ENCODE data around the gene RUNX2.

DNA sequence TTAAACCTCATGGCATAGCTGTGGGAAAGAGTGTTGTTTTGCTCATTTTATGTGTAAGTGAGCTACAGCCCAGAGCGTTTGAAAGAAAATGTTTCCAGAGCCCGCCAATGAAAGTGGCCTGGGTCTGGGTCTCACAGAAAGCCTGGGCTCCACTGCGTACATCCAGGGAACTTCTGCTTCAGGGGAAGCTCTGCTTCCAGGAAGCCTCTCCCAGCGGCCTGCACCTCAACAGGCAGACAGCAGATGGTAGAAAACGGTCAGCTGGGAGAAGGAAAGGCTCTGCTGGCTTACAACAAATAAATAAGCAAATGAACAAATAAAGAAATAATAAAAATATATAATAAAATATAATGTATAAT, 320.1 kb downstream of the RUNX2 start:
- TF ChIP-seq POLR2A (IDR thresholded peaks at IDR 0.05; ENCODE audit: low read length) (no peak), GATA1 (IDR thresholded peaks at IDR 0.05; ENCODE audit: low read depth, low read length) (no peak)

All from erythroblast (primary cell).